DMS114 treated with DMSO at 0.1 percent for 48 hours (cell line): Measurements from ENCODE around the gene TBC1D3I.
"Not testable (repeated sequence)": the region's sequence is repeated elsewhere in the genome, so short reads cannot be mapped to it uniquely, and the experiment has no call there.

ENCODE experiments used
- DNase-seq: peaks from one replicate; lab custom pipeline; 2025; ENCODE audit not compliant: unreplicated experiment; lab: John Stamatoyannopoulos, UW

The TBC1D3I gene

GRCh38 chr17:36264470-36264869, at the start of gene TBC1D3I:
Gene TBC1D3I, minus strand, starts transcription at chr17:36264570. Its CDS starts 1,585 bp downstream, at chr17:36262985.
- not testable (repeated sequence) for DNase-seq

DNA sequence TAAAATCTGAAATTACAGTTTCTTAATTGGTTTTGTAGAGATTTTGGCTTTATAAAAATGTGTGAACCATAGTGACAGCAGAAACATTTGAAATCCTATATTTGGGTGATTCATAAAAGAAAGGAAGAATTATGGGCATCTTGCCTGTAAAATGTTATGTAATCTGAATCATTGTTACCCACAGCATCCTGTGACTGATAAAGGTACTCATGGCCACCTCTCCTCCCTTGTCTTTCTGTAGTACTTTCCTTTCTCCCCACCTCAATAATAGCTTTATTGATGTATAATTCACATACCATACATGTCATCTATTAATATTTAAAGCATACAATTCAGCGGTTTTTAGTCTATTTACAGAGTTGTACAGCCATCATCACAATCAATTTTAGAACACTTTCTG, 30.8 kb upstream of the TBC1D3I start:
- not testable (repeated sequence) for DNase-seq

DNA sequence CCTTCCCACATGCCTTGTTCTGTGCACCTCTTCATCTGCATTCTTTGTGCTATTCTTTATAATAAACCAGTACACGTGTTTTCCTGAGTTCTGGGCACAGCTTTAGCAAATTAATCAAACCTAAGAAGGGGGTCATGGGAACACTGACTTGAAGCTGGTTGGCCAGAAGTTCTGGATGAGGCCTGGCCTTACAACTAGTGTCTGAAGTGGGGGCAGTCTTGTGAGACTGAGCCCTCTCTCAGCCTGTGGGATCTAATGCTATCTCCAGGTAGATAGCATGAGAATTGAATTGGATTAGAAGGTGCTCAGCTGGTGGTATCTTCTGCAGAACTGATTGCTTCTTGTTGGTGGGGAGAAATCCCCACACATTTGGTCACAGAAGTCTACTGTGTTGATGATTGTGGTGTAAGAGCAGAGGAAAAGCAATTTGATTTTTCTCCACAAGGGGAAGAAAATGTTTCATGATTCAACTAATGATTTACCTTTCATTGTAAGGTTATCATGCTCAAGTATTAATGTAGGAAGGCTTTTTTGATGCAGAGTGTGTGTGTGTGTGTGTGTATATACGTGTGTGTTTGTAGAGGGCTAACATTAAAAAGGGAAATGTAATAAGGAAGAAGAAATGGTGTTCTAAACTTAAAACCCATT, 25.7 kb upstream of the TBC1D3I start:
- DNase-seq, result not testable (repeated sequence)

- not testable (repeated sequence) for DNase-seq
Measured at GRCh38 chr17:36284219-36284618, 19.8 kb upstream of the TBC1D3I start.

DNA sequence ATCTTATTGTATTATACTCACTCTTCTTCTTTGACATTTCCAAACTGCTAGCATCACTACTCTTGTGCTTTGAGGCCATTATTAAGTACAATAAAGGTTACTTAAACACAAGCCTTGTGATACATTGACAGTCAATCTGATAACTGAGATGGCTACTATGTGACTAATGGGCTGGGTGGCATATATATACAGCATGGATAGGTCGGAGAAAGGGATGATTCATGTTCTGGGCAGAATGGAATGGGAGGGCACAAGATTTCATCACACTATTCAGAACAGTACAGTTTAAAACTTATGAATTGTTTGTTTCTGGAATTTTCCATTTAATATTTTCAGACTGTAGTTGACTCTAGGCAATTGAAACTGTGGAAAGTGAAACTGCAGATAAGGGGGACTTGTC, 18.9 kb upstream of the TBC1D3I start:
- DNase-seq, result not testable (repeated sequence)

DNA sequence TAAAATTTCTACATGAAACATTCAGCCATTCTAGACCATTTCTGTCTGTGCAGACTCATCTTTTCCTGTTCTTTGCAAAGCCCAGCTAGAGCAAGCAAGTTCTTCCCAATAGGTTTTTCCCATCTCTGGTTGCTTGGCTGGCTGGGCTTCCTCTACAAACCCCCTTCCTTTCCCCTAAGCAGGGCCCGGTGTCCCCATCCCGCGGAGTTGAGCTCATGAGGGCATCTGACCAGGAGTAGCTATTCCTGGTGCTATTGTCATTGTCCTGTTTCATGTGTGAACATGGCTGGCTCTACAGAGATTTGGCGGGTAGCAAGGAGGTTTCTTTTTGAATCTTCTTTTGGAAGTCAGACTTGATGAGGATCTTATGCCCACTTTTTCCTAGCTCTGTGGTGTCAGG, 22.3 kb downstream of the TBC1D3I start:
- DNase-seq, result not testable (repeated sequence)

DNA sequence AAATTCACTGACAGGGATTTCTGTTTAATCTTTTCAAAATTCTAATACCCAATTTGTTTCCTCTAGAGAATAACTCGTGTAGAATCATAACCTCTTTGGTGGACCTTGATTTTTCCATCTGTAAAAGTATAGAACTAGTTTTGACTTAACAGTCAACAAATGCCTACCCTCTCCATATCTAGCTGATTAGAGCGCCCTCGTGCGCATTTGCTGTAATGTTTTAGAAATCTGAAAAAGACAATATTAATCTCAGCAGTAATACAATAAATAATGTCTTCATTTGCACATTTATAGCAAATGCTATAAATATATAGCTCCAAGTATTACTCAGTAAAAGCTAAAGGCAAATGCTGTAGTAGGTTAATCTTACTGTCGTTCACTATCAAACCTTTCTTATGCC, 34.7 kb downstream of the TBC1D3I start:
- not testable (repeated sequence) for DNase-seq

GRCh38 chr17:36222967-36223366, 41.4 kb downstream of the TBC1D3I start:
- DNase-seq, result not testable (repeated sequence)

DNA sequence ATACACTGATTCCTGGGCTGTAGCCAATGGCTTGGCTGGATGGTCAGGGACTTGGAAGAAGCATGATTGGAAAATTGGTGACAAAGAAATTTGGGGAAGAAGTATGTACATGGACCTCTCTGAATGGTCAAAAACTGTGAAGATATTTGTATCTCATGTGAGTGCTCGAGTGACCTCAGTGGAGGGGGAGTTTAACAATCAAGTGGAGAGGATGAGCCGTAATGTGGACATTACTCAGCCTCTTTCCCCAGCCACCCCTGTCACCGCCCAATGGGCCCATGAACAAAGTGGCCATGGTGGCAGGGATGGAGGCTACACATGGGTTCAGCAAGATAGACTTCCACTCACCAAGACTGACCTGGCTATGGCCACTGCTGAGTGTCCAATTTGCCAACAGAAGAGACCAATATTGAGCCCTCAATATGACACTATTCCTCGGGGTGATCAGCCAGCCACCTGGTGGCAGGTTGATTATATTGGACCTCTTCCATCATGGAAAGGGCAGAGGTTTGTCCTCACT, 42.7 kb downstream of the TBC1D3I start:
- not testable (repeated sequence) for DNase-seq

DNA sequence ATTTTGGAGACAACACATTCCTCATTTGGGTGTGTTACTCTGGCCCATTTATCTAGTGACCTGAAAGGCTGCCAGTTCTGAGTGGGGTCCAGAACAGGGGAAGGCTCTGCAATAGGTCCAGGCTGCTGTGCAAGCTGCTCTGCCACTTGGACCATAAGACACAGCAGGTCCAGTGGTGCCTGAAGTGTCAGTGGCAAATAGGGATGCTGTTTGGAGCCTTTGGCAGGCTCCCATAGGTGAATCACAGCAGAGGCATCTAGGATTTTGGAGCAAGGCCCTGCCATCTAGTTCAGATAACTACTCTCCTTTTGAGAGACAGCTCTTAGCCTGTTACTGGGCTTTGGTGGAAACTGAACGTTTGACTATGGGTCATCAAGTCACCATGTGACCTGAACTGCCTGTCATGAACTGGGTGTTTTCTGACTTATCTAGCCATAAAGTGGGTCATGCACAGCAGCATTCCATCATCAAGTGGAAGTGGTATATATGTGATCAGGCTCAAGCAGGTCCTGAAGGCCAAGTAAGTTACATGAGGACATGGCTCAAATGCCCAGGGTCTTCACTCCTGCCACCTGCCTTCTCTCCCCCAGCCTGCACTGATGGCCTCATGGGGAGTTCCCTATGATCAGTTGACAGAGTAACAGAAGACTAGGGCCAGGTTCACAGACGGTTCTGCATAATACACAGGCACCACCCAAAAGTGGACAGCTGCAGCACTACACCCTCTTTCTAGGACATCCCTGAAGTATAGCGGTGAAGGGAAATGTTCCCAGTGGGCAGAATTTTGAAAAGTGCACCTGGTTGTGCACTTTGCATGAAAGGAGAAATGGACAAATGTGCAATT, 43.4 kb downstream of the TBC1D3I start:
- DNase-seq, result not testable (repeated sequence)

GRCh38 chr17:36219556-36219955, 44.8 kb downstream of the TBC1D3I start:
- not testable (repeated sequence) for DNase-seq

- not testable (repeated sequence) for DNase-seq
Measured at GRCh38 chr17:36215406-36216308, 48.7 kb downstream of the TBC1D3I start.

- no peak for DNase-seq
Measured at GRCh38 chr17:36214918-36215317, 49.5 kb downstream of the TBC1D3I start.

- no peak for DNase-seq
Measured at GRCh38 chr17:36213695-36214094, 50.7 kb downstream of the TBC1D3I start.

GRCh38 chr17:36212966-36213365, 51.4 kb downstream of the TBC1D3I start:
- no peak for DNase-seq

- no peak for DNase-seq
Measured at GRCh38 chr17:36212272-36212605, 52.1 kb downstream of the TBC1D3I start.

- not testable (repeated sequence) for DNase-seq
Measured at GRCh38 chr17:36211484-36212271, 52.7 kb downstream of the TBC1D3I start.

- DNase-seq, result not testable (repeated sequence)
Measured at GRCh38 chr17:36210439-36211211, 53.7 kb downstream of the TBC1D3I start, which contains the start of gene CCL4L2. Gene CCL4L2, plus strand, starts transcription at chr17:36211063.

DNA sequence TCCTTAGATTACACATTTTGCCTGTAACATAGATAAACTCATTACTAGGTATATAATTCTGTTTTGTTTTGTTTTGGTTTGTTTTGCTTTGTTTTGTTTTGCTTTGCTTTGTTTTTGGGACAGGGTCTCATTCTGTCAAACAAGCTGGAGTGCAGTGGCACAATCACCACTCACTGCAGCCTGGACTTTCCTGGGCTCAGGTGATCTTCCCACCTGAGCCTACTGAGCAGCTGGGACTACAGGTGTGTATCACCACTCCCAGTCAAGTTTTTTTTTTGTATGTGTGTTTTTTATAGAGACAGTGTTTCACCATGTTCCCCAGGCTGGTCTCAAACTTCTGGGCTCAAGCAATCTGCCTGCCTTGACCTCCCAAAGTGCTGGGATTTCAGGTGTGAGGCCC, 54.8 kb downstream of the TBC1D3I start:
- DNase-seq, result no peak
